B cell (primary cell): Measurements from ENCODE around the gene TRMT6. TPM values are rescaled to one million over a fixed set of nuclear protein-coding genes. Genes with fewer than 3 reads are reported as not detected.

Experiments used
- ATAC-seq: fragments of 200-7000 bp; cut with Tn5 transposase; one replicate; pipeline ENCODE4 v1.10.0; 2021; ENCODE audit warnings: low read depth, mild to moderate bottlenecking, moderate number of reproducible peaks, moderate library complexity
- CTCF ChIA-PET: fragments of 350-600 bp; sonication (Branson Sonifier 250); formaldehyde crosslinking; loops from one replicate; lab custom pipeline; 2021; ENCODE audit warnings: antibody characterized with exemption, inconsistent platforms; lab: Charles Lee
- POLR2A ChIA-PET: fragments of 350-600 bp; sonication (Branson Sonifier 250); formaldehyde crosslinking; loops from one replicate; lab custom pipeline; 2021; ENCODE audit warnings: antibody characterized with exemption; lab: Charles Lee
- DNase-seq: peaks from one replicate; pipeline ENCODE4 v3.0.0; 2013
- H2AFZ ChIP-seq: 2 replicates; pipeline ENCODE4 v1.6.1; 2012; ENCODE audit warnings: mild to moderate bottlenecking, low read depth, low read length; ENCODE audit not compliant: insufficient read depth, poor library complexity, severe bottlenecking
- H3K27ac ChIP-seq, 2 donors: 1 replicate in 1 of 2; 2 replicates in 1 of 2; pipeline ENCODE4 v1.5.1; 2012 to 2013; ENCODE audit warnings: low read length in 2 of 2, mild to moderate bottlenecking in 2 of 2, moderate library complexity in 1 of 2
- H3K27me3 ChIP-seq, 4 experiments: fragments of 200-600 bp in 1 of 4; sonication (generic) in 1 of 4; replicated peaks in 1 of 4; 1 replicate in 2 of 4; 2 replicates in 2 of 4; pipeline versions ENCODE4 v1.6.1 to v1.7.0; 2013 to 2016; ENCODE audit warnings: low read length in 3 of 4, mild to moderate bottlenecking in 2 of 4, mixed read lengths in 1 of 4, moderate library complexity in 1 of 4; ENCODE audit not compliant: insufficient read depth in 4 of 4, control insufficient read depth in 3 of 4; ENCODE audit errors: control extremely low read depth in 1 of 4
- H3K36me3 ChIP-seq, 2 experiments: replicated peaks in 1 of 2; 1 replicate in 1 of 2; 2 replicates in 1 of 2; pipeline versions ENCODE4 v1.6.1 to v1.7.1; 2013; ENCODE audit warnings: low read length in 1 of 2; ENCODE audit not compliant: insufficient read depth in 2 of 2, control insufficient read depth in 1 of 2; ENCODE audit errors: control extremely low read depth in 1 of 2, extremely low read depth in 1 of 2
- H3K4me1 ChIP-seq, 2 donors: fragments of 200-600 bp in 1 of 2; sonication (generic) in 1 of 2; 1 replicate in 1 of 2; 2 replicates in 1 of 2; pipeline versions ENCODE4 v1.5.1 to v1.6.1; 2013 to 2017; ENCODE audit warnings: low read length in 2 of 2; ENCODE audit not compliant: control insufficient read depth in 2 of 2, insufficient read depth in 2 of 2
- H3K4me2 ChIP-seq: replicated peaks from 2 replicates; pipeline ENCODE3; 2012; ENCODE audit warnings: mild to moderate bottlenecking, low read depth, low read length; ENCODE audit not compliant: poor library complexity, severe bottlenecking
- H3K4me3 ChIP-seq, 5 experiments: fragments of 200-600 bp in 1 of 5; sonication (generic) in 1 of 5; 1 replicate in 3 of 5; 2 replicates in 2 of 5; pipeline versions ENCODE4 v1.5.1 to v1.7.0; 2011 to 2016; ENCODE audit warnings: low read length in 4 of 5, mild to moderate bottlenecking in 4 of 5, low read depth in 2 of 5, control low read depth in 1 of 5, moderate library complexity in 1 of 5; ENCODE audit not compliant: insufficient read depth in 1 of 5; ENCODE audit errors: control extremely low read depth in 1 of 5, extremely low read depth in 1 of 5
- H3K79me2 ChIP-seq: fragments of 200-600 bp; sonication (generic); one replicate; pipeline ENCODE4 v1.6.0; 2016; ENCODE audit warnings: low read length; ENCODE audit not compliant: control insufficient read depth, insufficient read depth
- H3K9ac ChIP-seq: fragments of 200-600 bp; sonication (generic); 2 replicates; pipeline ENCODE4 v1.6.1; 2017; ENCODE audit warnings: mild to moderate bottlenecking, low read length, moderate library complexity
- H3K9me3 ChIP-seq, 3 donors: one replicate each; pipeline versions ENCODE4 v1.6.1 to v1.7.1; 2013; ENCODE audit warnings: low read length in 2 of 3; ENCODE audit not compliant: control insufficient read depth in 2 of 3, insufficient read depth in 1 of 3; ENCODE audit errors: control extremely low read depth in 1 of 3
- H4K20me1 ChIP-seq: 2 replicates; pipeline ENCODE4 v1.6.0; 2012; ENCODE audit warnings: mild to moderate bottlenecking, low read length; ENCODE audit not compliant: insufficient read depth, control insufficient read depth, poor library complexity, severe bottlenecking
- H3K27ac Mint-ChIP-seq: one replicate; pipeline ENCODE4 v1.8.0; 2021; ENCODE audit warnings: mixed read lengths
- H3K27me3 Mint-ChIP-seq: one replicate; pipeline ENCODE4 v1.8.0; 2021; ENCODE audit warnings: mixed read lengths
- H3K4me1 Mint-ChIP-seq: one replicate; pipeline ENCODE4 v1.8.0; 2021; ENCODE audit warnings: mixed read lengths
- H3K4me3 Mint-ChIP-seq: one replicate; pipeline ENCODE4 v1.8.0; 2021; ENCODE audit warnings: mixed read lengths
- H3K9me3 Mint-ChIP-seq: one replicate; pipeline ENCODE4 v1.8.0; 2022; ENCODE audit warnings: mixed read lengths; ENCODE audit not compliant: insufficient read depth
- EZH2 ChIP-seq: IDR thresholded peaks from 2 replicates; pipeline ENCODE4 v1.6.1; 2012; ENCODE audit warnings: borderline replicate concordance, low read depth, mild to moderate bottlenecking, moderate library complexity, low read length; ENCODE audit not compliant: insufficient read depth, poor library complexity, severe bottlenecking
- WGBS: methylation state at CpG from one replicate; pipeline ENCODE4 v1.1.5; 2013; ENCODE audit warnings: missing lambda C conversion rate; ENCODE audit not compliant: insufficient coverage; 5-methylcytosine and 5-hydroxymethylcytosine counted together
- intact Hi-C: fragments of 100-400 bp; cut with micrococcal nuclease; formaldehyde crosslinking; loops from one replicate; pipeline ENCODE4 v1.10.0; 2022
- polyA plus RNA-seq: library from polyadenylated mRNA; depleted of rRNA; stranded (reverse); fragments of >200 nt; gene quantifications from 2 replicates; pipeline ENCODE4 v1.2.3, GENCODE V29; 2012
- total RNA-seq, 2 donors: library from RNA; stranded (reverse); fragments of 120-200 nt in 1 of 2; gene quantifications; 1 replicate in 1 of 2; 2 replicates in 1 of 2; pipeline versions ENCODE4 v1.2.3 to v1.2.4, GENCODE V29; 2013 to 2022
- TF ChIP-seq, protein P1 (sequence below): fragments of 200-600 bp; IDR thresholded peaks from one replicate; pipeline ENCODE4 v1.8.0; 2022; ENCODE audit warnings: antibody characterized with exemption, mild to moderate bottlenecking

TRMT6 gene
- total and polyA plus RNA-seq, 2 donors (not counting 1 experiment from before 2014, with no cell fraction given), result 5.7 to 18.2 TPM

DNA sequence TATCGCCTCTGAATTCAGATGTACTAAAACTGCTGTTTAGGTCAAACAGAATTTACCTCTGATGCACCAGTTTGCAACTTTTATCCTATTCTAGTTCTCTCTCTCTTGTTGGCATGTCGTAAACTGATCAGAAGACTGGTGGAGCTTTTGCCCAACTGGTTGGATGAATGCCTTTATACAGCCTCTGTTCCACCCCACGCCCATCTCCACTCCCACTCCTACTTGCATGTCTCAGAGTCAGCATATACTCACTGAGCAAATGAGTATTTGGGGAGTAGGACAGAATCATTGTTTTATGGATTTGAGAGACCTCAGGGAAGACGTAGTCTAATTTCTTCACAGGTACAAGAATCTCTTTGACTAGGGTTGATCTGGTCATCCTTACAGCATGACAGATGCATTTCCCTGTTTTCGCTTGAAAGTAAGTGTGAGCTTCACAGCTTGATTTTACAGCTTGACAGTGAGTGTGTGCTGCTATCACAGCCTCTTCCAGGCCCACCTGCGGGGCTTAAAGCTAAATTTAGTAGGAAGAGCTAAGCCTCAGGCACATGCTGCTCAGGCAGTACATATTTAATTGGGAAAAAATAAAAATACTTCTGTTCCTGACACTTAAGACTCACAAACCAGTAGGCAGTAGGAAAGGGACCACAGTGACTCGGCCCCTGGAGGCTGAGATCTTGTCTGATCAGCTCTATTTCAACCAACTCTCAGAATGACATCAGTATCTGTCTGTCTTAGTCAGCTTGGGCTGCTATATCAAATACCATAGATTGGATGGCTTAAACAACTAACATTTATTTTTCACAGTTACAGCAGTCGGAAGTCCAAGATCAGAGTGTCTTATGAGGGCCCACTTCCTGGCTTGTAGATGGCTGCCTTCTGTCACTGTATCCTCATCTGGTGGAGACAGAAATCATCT, 30.4 kb downstream of the TRMT6 start:
- POLR2A ChIA-PET, result no interaction called here
- no peaks in the 10 kb centered on the region for H3K4me1 Mint-ChIP-seq
- H3K9me3 Mint-ChIP-seq, result no peaks in the 10 kb centered on the region
- CTCF ChIA-PET, result no interaction called here
- intact Hi-C loops, result no loop called here
- TF ChIP-seq, protein P1, sequence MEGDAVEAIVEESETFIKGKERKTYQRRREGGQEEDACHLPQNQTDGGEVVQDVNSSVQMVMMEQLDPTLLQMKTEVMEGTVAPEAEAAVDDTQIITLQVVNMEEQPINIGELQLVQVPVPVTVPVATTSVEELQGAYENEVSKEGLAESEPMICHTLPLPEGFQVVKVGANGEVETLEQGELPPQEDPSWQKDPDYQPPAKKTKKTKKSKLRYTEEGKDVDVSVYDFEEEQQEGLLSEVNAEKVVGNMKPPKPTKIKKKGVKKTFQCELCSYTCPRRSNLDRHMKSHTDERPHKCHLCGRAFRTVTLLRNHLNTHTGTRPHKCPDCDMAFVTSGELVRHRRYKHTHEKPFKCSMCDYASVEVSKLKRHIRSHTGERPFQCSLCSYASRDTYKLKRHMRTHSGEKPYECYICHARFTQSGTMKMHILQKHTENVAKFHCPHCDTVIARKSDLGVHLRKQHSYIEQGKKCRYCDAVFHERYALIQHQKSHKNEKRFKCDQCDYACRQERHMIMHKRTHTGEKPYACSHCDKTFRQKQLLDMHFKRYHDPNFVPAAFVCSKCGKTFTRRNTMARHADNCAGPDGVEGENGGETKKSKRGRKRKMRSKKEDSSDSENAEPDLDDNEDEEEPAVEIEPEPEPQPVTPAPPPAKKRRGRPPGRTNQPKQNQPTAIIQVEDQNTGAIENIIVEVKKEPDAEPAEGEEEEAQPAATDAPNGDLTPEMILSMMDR, result no peak
- no peak for TF ChIP-seq EZH2
- H3K27ac Mint-ChIP-seq, result no peak overlapping the region
- no peak overlapping the region for H3K4me3 Mint-ChIP-seq
- Histone ChIP-seq H2AFZ (no peak overlapping the region), H3K4me3 (no peak overlapping the region), H3K79me2 (no peaks in the 10 kb centered on the region), H4K20me1 (no peaks in the 10 kb centered on the region), H3K27me3 (peaks cover 0 to 2% (median 0%) of the 10 kb centered on the region in 4 experiments), H3K9me3 (no peaks in the 10 kb centered on the region), H3K9ac (no peak overlapping the region), H3K4me1 (no peaks in the 10 kb centered on the region), H3K36me3 (no peaks in the 10 kb centered on the region), H3K4me2 (no peak overlapping the region), H3K27ac (no peak overlapping the region)
- no peak for DNase-seq
- H3K27me3 Mint-ChIP-seq, result peaks cover 52% of the 10 kb centered on the region
- 96% methylated on average over 4 of the region's 8 CpGs for WGBS
- ATAC-seq, result no peak
